Brain microvascular endothelial cell (primary cell): ENCODE results near the gene MAP3K5.

Experiments
- DNase-seq: peaks from one replicate; pipeline ENCODE4 v3.0.0-alpha.2; 2020
- H3K27ac ChIP-seq: fragments of 250-450 bp; sonication (Bioruptor Pico); 2 replicates; pipeline ENCODE4 v1.5.1; 2020; ENCODE audit warnings: mild to moderate bottlenecking, moderate library complexity
- H3K27me3 ChIP-seq: fragments of 250-450 bp; sonication (Bioruptor Pico); replicated peaks from 2 replicates; pipeline ENCODE4 v1.5.1; 2020; ENCODE audit warnings: mild to moderate bottlenecking
- H3K36me3 ChIP-seq: fragments of 250-450 bp; sonication (Bioruptor Pico); replicated peaks from 2 replicates; pipeline ENCODE4 v1.5.1; 2020; ENCODE audit warnings: mild to moderate bottlenecking
- H3K4me3 ChIP-seq: 2 replicates; pipeline ENCODE4 v1.5.1; 2011; ENCODE audit warnings: low read depth, mild to moderate bottlenecking, control low read depth, low read length, moderate library complexity
- in situ Hi-C: cut with HindIII; loops from 2 replicates; pipeline ENCODE4 v1.10.0; 2017; ENCODE audit warnings: low sequenced_read_pairs, low pct_ligation_motif_present
- TF ChIP-seq, protein P1 (sequence below): IDR thresholded peaks from 2 replicates; pipeline ENCODE4 v1.5.1; 2011; ENCODE audit warnings: low read depth, mild to moderate bottlenecking, moderate library complexity, low read length, control low read depth, inconsistent platforms; ENCODE audit errors: missing control alignments

The MAP3K5 gene

DNA sequence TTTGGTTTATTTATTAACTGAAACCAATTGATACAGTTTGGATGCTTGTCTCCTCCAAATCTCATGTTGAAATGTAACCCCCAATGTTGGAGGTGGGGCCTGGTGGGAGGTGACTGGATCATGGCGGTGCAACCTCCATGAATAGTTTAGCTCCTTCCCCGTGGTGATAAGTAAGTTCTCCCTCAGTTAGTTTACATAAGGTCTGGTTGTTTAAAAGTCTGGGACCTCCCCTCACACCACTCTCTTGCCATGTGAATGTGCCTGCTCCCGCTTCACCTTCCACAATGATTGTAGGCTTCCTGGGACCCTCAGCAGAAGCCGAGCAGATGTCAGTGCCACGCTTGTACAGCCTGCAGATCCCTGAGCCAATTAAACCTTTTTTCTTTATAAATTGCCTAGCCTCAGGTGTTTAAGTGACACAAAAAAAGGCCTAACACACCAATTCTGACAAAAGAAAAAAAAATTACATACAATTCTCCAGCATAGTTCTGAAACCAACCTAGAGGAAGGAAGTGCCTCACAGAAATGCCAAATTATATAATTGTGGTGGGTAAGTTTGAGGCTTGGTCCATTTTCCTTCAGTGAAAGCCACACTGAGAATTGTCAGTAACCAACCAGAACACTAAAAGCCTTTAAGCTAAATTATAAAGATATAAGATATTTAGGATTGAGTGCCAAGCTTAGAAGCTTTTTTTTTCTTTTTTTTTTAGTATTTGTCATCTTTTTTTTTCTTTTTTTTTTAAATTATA lies 257.1 kb downstream of the MAP3K5 start:
- Histone ChIP-seq H3K27ac (no peak overlapping the region), H3K4me3 (no peak overlapping the region)
- in situ Hi-C loops = no loop called here

DNA sequence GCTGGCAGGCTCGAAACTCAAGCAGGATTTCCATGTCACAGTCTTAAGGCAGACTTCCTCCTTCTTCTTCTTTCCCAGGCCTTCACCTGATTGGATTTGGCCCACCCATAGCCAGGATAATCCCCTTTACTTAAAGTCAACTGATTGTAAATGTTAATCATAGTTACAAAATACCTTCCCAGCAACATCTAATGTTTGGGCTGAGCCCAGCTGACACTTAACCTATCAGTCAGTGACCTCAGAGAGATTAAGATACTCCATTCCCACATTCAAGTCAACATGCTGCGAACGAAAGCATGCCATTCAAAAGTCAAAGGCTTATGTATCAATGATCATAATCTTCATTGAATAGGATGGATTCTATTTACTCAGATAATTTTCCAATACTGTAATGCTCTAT lies 258.0 kb downstream of the MAP3K5 start:
- no peaks in the 10 kb centered on the region for H3K36me3 ChIP-seq
- no peak for DNase-seq
- TF ChIP-seq, protein P1, sequence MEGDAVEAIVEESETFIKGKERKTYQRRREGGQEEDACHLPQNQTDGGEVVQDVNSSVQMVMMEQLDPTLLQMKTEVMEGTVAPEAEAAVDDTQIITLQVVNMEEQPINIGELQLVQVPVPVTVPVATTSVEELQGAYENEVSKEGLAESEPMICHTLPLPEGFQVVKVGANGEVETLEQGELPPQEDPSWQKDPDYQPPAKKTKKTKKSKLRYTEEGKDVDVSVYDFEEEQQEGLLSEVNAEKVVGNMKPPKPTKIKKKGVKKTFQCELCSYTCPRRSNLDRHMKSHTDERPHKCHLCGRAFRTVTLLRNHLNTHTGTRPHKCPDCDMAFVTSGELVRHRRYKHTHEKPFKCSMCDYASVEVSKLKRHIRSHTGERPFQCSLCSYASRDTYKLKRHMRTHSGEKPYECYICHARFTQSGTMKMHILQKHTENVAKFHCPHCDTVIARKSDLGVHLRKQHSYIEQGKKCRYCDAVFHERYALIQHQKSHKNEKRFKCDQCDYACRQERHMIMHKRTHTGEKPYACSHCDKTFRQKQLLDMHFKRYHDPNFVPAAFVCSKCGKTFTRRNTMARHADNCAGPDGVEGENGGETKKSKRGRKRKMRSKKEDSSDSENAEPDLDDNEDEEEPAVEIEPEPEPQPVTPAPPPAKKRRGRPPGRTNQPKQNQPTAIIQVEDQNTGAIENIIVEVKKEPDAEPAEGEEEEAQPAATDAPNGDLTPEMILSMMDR = no peak
- H3K4me3 ChIP-seq = no peak overlapping the region
- H3K27ac ChIP-seq = no peak overlapping the region
- in situ Hi-C loops = no loop called here
- H3K27me3 ChIP-seq = no peaks in the 10 kb centered on the region

More for the DNA sequence above, 257.1 kb downstream of the MAP3K5 start:
- Histone ChIP-seq H3K27me3 (no peaks in the 10 kb centered on the region), H3K36me3 (no peaks in the 10 kb centered on the region)
- TF ChIP-seq, protein P1 = no peak
- DNase-seq = no peak

DNA sequence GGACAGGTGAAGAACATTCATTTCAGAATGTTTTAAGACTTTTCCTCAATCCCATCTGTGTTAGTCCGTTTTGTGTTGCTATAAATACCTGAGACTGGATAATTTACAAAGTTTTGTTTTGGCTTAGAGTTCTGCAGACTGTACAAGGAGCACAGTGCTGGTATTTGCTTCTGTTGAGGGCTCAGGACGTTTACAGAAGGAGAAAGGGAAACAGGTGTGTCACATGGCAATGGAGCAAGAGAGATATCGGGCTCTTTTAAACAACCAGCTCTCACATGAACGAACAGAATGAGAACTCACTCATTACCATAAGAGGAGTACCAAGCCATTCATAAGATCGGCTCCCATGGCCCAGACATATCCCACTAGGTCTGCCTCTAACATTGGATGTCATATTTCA lies 258.8 kb downstream of the MAP3K5 start:
- in situ Hi-C loops = no loop called here
- DNase-seq = no peak
- Histone ChIP-seq H3K27ac (no peak overlapping the region), H3K4me3 (no peak overlapping the region), H3K36me3 (no peaks in the 10 kb centered on the region), H3K27me3 (no peaks in the 10 kb centered on the region)
- TF ChIP-seq, protein P1 = no peak

DNA sequence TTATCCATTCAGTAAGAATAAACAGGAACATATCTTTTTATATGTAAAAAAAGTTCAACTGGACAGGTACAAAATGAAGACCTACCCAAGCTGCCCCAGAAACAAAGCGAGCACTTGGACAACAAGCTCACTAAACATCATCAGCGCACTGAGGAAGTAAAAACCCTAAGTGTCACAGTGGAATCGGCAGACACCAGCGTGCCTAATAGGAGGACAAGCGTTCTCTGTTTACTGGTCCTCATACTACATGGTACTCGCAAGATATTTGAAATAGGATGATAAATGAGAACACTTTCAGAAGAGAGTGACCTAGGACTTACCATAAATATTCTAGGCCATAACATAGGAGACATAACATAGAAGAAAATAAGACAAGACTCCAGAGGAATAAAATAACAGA lies 260.2 kb downstream of the MAP3K5 start:
- in situ Hi-C loops = no loop called here
- TF ChIP-seq, protein P1 = no peak
- no peak overlapping the region for H3K4me3 ChIP-seq
- no peaks in the 10 kb centered on the region for H3K27me3 ChIP-seq
- H3K27ac ChIP-seq = no peak overlapping the region
- no peak for DNase-seq
- H3K36me3 ChIP-seq = no peaks in the 10 kb centered on the region

DNA sequence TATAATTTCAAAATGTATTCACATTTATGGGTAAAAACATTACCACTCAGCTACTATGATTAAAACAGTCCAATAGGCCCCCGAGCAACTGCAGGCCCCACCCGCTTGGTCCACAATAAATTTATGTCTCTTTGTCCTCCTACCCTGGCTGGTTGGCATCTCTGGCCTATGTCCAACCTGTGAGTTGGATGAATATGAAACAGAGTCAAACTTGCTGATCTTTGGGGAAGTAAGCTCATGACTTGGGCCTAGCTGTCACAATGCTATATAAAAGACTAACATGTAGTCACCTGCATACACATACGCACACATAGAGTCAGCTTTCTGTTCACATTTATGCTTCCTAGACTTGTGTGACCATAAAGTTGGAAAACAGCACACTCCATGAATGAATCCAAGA lies 262.6 kb downstream of the MAP3K5 start:
- Histone ChIP-seq H3K36me3 (no peaks in the 10 kb centered on the region), H3K4me3 (no peak overlapping the region), H3K27me3 (no peaks in the 10 kb centered on the region), H3K27ac (no peak overlapping the region)
- DNase-seq = no peak
- in situ Hi-C loops = no loop called here
- TF ChIP-seq, protein P1 = no peak

DNA sequence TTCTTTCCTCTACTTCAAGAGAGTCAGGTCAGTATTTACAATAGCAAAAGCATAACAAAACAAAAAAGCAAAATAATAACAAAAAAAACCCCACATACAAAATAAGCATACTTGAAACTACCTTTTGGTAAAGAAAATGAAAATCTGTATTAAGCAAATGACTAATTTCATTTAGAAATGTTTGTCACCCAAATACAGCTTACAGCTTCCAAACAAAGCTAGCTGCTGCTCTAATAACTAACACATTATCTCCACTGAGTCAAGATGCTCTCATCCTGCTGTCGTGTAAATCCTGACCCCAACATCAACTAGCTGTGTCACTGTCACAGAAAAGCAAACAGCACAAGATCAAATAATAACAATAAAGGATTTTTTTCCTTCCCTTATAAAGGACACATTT lies 263.8 kb downstream of the MAP3K5 start:
- in situ Hi-C loops = no loop called here
- Histone ChIP-seq H3K27ac (no peak overlapping the region), H3K27me3 (no peaks in the 10 kb centered on the region), H3K36me3 (no peaks in the 10 kb centered on the region), H3K4me3 (no peak overlapping the region)
- TF ChIP-seq, protein P1 = no peak
- DNase-seq = no peak
